Endodermal cell (in vitro differentiated cells): ENCODE data around the gene SPOUT1. TPM values are rescaled to one million over a fixed set of nuclear protein-coding genes. Genes with fewer than 3 reads are reported as not detected.
"Not testable (repeated sequence)": the region's sequence is repeated elsewhere in the genome, so short reads cannot be mapped to it uniquely, and the experiment has no call there.

Source experiments
- DNase-seq: peaks from one replicate; pipeline ENCODE4 v3.0.0-alpha.2; 2017
- H3K27ac ChIP-seq: 2 replicates; pipeline ENCODE4 v1.5.1; 2013; ENCODE audit warnings: mild to moderate bottlenecking, low read depth, low read length, moderate library complexity
- H3K27me3 ChIP-seq: 2 replicates; pipeline ENCODE4 v1.6.1; 2013; ENCODE audit warnings: mild to moderate bottlenecking, low read length, moderate library complexity; ENCODE audit not compliant: insufficient read depth, control insufficient read depth, poor library complexity, severe bottlenecking
- H3K36me3 ChIP-seq: 2 replicates; pipeline ENCODE4 v1.7.0; 2013; ENCODE audit warnings: mild to moderate bottlenecking, low read length, moderate library complexity; ENCODE audit not compliant: control insufficient read depth, insufficient read depth
- H3K4me1 ChIP-seq: one replicate; pipeline ENCODE4 v1.7.0; 2013; ENCODE audit warnings: low read length; ENCODE audit not compliant: control insufficient read depth, insufficient read depth
- H3K4me3 ChIP-seq: 2 replicates; pipeline ENCODE4 v1.5.1; 2013; ENCODE audit warnings: mild to moderate bottlenecking, low read length, moderate library complexity
- H3K9ac ChIP-seq: 2 replicates; pipeline ENCODE4 v1.6.1; 2013; ENCODE audit warnings: mild to moderate bottlenecking, low read length, moderate library complexity; ENCODE audit not compliant: poor library complexity, severe bottlenecking; ENCODE audit errors: extremely low read depth
- H3K9me3 ChIP-seq: 2 replicates; pipeline ENCODE4 v1.6.1; 2013; ENCODE audit warnings: mild to moderate bottlenecking, low read length, moderate library complexity; ENCODE audit not compliant: control insufficient read depth
- H3K27ac Mint-ChIP-seq: 2 replicates; pipeline ENCODE4 v1.8.0; 2020; ENCODE audit warnings: mixed read lengths
- H3K27me3 Mint-ChIP-seq: 2 replicates; pipeline ENCODE4 v1.8.0; 2021; ENCODE audit warnings: mild to moderate bottlenecking, mixed read lengths; ENCODE audit not compliant: insufficient read depth
- H3K36me3 Mint-ChIP-seq: 2 replicates; pipeline ENCODE4 v1.8.0; 2020; ENCODE audit warnings: low read depth, mixed read lengths
- H3K4me1 Mint-ChIP-seq: 2 replicates; pipeline ENCODE4 v1.8.0; 2020; ENCODE audit warnings: mixed read lengths
- H3K4me3 Mint-ChIP-seq: 2 replicates; pipeline ENCODE4 v1.8.0; 2020; ENCODE audit warnings: mild to moderate bottlenecking, moderate library complexity, mixed read lengths
- H3K9me3 Mint-ChIP-seq: 2 replicates; pipeline ENCODE4 v1.8.0; 2020; ENCODE audit warnings: mild to moderate bottlenecking, mixed read lengths
- CTCF ChIP-seq: fragments of 200-600 bp; sonication (generic); conservative IDR thresholded peaks from 2 replicates; pipeline ENCODE4 v1.5.0; 2021; ENCODE audit warnings: antibody characterized with exemption, mild to moderate bottlenecking
- WGBS, 2 experiments: methylation state at CpG; one replicate each; pipeline versions ENCODE4 v1.1.5 to v1.1.7; 2013; ENCODE audit warnings: missing lambda C conversion rate in 2 of 2, mixed read lengths in 1 of 2; ENCODE audit not compliant: insufficient coverage in 1 of 2, insufficient read length in 1 of 2; 5-methylcytosine and 5-hydroxymethylcytosine counted together
- total RNA-seq, 2 donors: library from RNA; stranded (reverse); fragmentation: NEBNext Ultra II Directional in 1 of 2; extraction: Animal tissue kit (Norgen Biotek cat#: 25700) in 1 of 2; gene quantifications; 2 replicates in 1 of 2; 3 replicates in 1 of 2; pipeline ENCODE4 v1.2.1, GENCODE V29; 2021

SPOUT1 gene
- total RNA-seq, 2 donors from 2014 or later = 66.9 to 86.5 TPM

DNA sequence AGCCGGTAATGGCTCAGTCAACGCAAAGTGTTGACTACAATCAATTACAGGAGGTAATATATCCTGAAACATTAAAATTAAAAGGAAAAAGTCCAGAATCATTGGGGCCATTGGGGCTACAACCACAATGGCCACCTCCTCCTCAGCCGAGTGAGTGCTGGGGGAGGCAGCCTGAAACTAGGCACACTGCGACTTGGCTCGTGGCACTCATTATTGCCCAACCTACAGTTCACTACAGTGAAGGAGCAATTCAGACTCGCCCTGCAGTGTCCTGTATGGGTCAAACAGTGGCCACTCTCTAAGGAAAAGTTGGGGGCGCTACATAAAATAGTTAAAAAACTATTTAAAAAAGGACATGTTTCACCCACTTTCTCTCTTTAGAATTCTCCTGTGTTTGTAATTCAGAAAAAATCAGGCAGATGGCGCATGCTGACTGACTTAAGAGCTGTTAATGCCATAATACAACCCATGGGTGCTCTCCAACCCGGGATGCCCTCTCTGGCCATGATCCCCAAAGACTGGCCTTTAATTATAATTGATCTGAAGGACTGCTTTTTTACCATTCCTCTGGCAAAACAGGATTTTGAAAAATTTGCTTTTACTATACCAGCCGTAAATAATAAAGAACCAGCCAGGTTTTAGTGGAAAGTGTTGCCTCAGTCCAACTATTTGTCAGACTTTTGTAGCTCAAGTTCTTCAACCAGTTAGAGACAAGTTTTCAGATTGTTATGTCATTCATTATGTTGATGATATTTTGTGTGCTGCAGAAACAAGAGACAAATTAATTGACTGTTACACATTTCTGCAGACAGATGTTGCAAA lies 22.4 kb upstream of the SPOUT1 start:
- H3K27me3 Mint-ChIP-seq, H3K27ac ChIP-seq, H3K36me3 ChIP-seq, H3K27ac Mint-ChIP-seq, H3K9ac ChIP-seq, H3K4me1 ChIP-seq, H3K27me3 ChIP-seq, H3K4me3 Mint-ChIP-seq, H3K4me3 ChIP-seq, H3K4me1 Mint-ChIP-seq: not testable (repeated sequence)
- peak; percentile 63 for DNase-seq
- H3K9me3 Mint-ChIP-seq = peaks cover 39% of the 10 kb centered on the region
- H3K9me3 ChIP-seq = peaks cover 30% of the 10 kb centered on the region
- peaks cover 26% of the 10 kb centered on the region for H3K36me3 Mint-ChIP-seq
- peak; percentile 74 for TF ChIP-seq CTCF
- WGBS, 2 experiments = 88% methylated on average over 7 to 10 of the region's 10 CpGs

GRCh38 chr9:128851024-128851423 lies 21.4 kb upstream of the SPOUT1 start:
- H3K36me3 ChIP-seq, H3K4me1 Mint-ChIP-seq, H3K27me3 ChIP-seq, H3K27me3 Mint-ChIP-seq, H3K27ac ChIP-seq, H3K9ac ChIP-seq, H3K27ac Mint-ChIP-seq, H3K4me1 ChIP-seq, DNase-seq, H3K4me3 Mint-ChIP-seq: not testable (repeated sequence)
- H3K9me3 ChIP-seq = peaks cover 30% of the 10 kb centered on the region
- H3K4me3 ChIP-seq = peak overlapping the region; percentile 12
- Mint-ChIP-seq H3K36me3 (peaks cover 26% of the 10 kb centered on the region), H3K9me3 (peaks cover 39% of the 10 kb centered on the region)
- WGBS, 2 experiments = 89 to 93% methylated on average over 6 to 10 of the region's 10 CpGs

GRCh38 chr9:128847803-128848202 lies 18.2 kb upstream of the SPOUT1 start:
- H3K9me3 ChIP-seq = peaks cover 30% of the 10 kb centered on the region
- H3K4me3 ChIP-seq = no peak overlapping the region
- Mint-ChIP-seq H3K9me3 (peaks cover 39% of the 10 kb centered on the region), H3K4me3 (no peak overlapping the region), H3K36me3 (peaks cover 32% of the 10 kb centered on the region), H3K27ac (no peak overlapping the region), H3K4me1 (peaks cover 8% of the 10 kb centered on the region), H3K27me3 (no peaks in the 10 kb centered on the region)
- H3K36me3 ChIP-seq = no peaks in the 10 kb centered on the region
- no peak for TF ChIP-seq CTCF
- no peak overlapping the region for H3K27ac ChIP-seq
- peaks cover 9% of the 10 kb centered on the region for H3K4me1 ChIP-seq
- 94 to 100% methylated on average over 1 of the region's 1 CpG for WGBS, 2 experiments
- DNase-seq = no peak
- H3K9ac ChIP-seq = no peak overlapping the region
- no peaks in the 10 kb centered on the region for H3K27me3 ChIP-seq
